HG02623 (cell line): Measurements from ENCODE around the gene SBNO2.
"Not testable (repeated sequence)": the region's sequence is repeated elsewhere in the genome, so short reads cannot be mapped to it uniquely, and the experiment has no call there.

ENCODE experiments used
- ATAC-seq: cut with Tn5 transposase; IDR thresholded peaks from one replicate; pipeline ENCODE4 v1.9.1; 2021; ENCODE audit warnings: moderate library complexity; ENCODE audit not compliant: unreplicated experiment

SBNO2 gene

GRCh38 chr19:1121395-1121794 lies 52.7 kb downstream of the SBNO2 start:
- no peak for ATAC-seq

GRCh38 chr19:1119475-1120217 lies 54.4 kb downstream of the SBNO2 start:
- ATAC-seq: no peak

GRCh38 chr19:1118999-1119398 lies 55.1 kb downstream of the SBNO2 start:
- ATAC-seq: no peak

- ATAC-seq: no peak
Observed at GRCh38 chr19:1117654-1118053, 56.4 kb downstream of the SBNO2 start.

- ATAC-seq: no peak
Observed at GRCh38 chr19:1116726-1117581, 57.1 kb downstream of the SBNO2 start.

- no peak for ATAC-seq
Observed at GRCh38 chr19:1115646-1116420, 58.2 kb downstream of the SBNO2 start.

- ATAC-seq: not testable (repeated sequence)
Observed at GRCh38 chr19:1114728-1115127, 59.3 kb downstream of the SBNO2 start.

- ATAC-seq: no peak
Observed at GRCh38 chr19:1113986-1114483, 60.0 kb downstream of the SBNO2 start.

- ATAC-seq: no peak
Observed at GRCh38 chr19:1113030-1113985, 60.8 kb downstream of the SBNO2 start.

- no peak for ATAC-seq
Observed at GRCh38 chr19:1112268-1113029, 61.6 kb downstream of the SBNO2 start.

- ATAC-seq: no peak
Observed at GRCh38 chr19:1111641-1112267, 62.3 kb downstream of the SBNO2 start.

GRCh38 chr19:1110809-1111640 lies 63.0 kb downstream of the SBNO2 start:
- ATAC-seq: no peak

GRCh38 chr19:1109697-1110671 lies 64.1 kb downstream of the SBNO2 start:
- ATAC-seq: no peak

- ATAC-seq: no peak
Observed at GRCh38 chr19:1109032-1109551, 65.0 kb downstream of the SBNO2 start.

- no peak for ATAC-seq
Observed at GRCh38 chr19:1108291-1109031, 65.6 kb downstream of the SBNO2 start.
